HepG2 (cell line): ENCODE measurements around the gene RNU1-2. TPM values are rescaled to one million over a fixed set of nuclear protein-coding genes. Genes with fewer than 3 reads are reported as not detected.

ENCODE experiments used
- AGO1 ChIP-seq: fragments of 200-400 bp; formaldehyde crosslinking; IDR thresholded peaks from 2 replicates; pipeline ENCODE4 v1.6.1; 2017; ENCODE audit warnings: mild to moderate bottlenecking, low read depth, low read length, moderate library complexity; ENCODE audit not compliant: poor library complexity, severe bottlenecking
- NFRKB ChIP-seq: fragments of 450-650 bp; IDR thresholded peaks from 2 replicates; pipeline ENCODE4 v1.6.1; 2017
- PLRG1 ChIP-seq: fragments of 450-650 bp; conservative IDR thresholded peaks from 2 replicates; pipeline ENCODE4 v1.6.1; 2016
- RARA ChIP-seq: IDR thresholded peaks from 2 replicates; pipeline ENCODE4 v1.6.1; 2016; ENCODE audit warnings: missing genetic modification reagents, missing compliant biosample characterization
- RELA ChIP-seq: sonication (generic); formaldehyde crosslinking; IDR thresholded peaks from 2 replicates; pipeline ENCODE4 v1.4.0; 2020; ENCODE audit warnings: missing genetic modification reagents
- RXRB ChIP-seq: IDR thresholded peaks from 2 replicates; pipeline ENCODE4 v1.6.1; 2016; ENCODE audit warnings: borderline replicate concordance, missing genetic modification reagents, missing compliant biosample characterization
- SYNCRIP ChIP-seq: fragments of 200-400 bp; formaldehyde crosslinking; IDR thresholded peaks from 2 replicates; pipeline ENCODE4 v1.6.1; 2018; ENCODE audit warnings: mild to moderate bottlenecking, low read depth, low read length; ENCODE audit not compliant: insufficient read depth
- TRIM24 ChIP-seq: sonication (generic); formaldehyde crosslinking; IDR thresholded peaks from 2 replicates; pipeline ENCODE4 v1.8.0; 2022; ENCODE audit warnings: mild to moderate bottlenecking, missing genetic modification reagents
- XRCC5 ChIP-seq: fragments of 200-400 bp; formaldehyde crosslinking; optimal IDR thresholded peaks from 2 replicates; pipeline ENCODE3; 2017; ENCODE audit warnings: mild to moderate bottlenecking, low read length
- ZFP90 ChIP-seq: sonication (generic); formaldehyde crosslinking; IDR thresholded peaks from 2 replicates; pipeline ENCODE4 v1.8.0; 2022; ENCODE audit warnings: missing genetic modification reagents, mild to moderate bottlenecking, inconsistent platforms, borderline replicate concordance
- ZNF430 ChIP-seq: sonication (generic); formaldehyde crosslinking; IDR thresholded peaks from 2 replicates; pipeline ENCODE4 v1.9.0; 2021; ENCODE audit warnings: mild to moderate bottlenecking, missing genetic modification reagents
- ZNF446 ChIP-seq: sonication (generic); formaldehyde crosslinking; IDR thresholded peaks from 2 replicates; pipeline ENCODE4 v1.5.0; 2020; ENCODE audit warnings: mild to moderate bottlenecking, missing genetic modification reagents
- ZNF501 ChIP-seq: sonication (generic); formaldehyde crosslinking; IDR thresholded peaks from 2 replicates; pipeline ENCODE4 v1.5.1; 2020; ENCODE audit warnings: mild to moderate bottlenecking, moderate library complexity, missing genetic modification reagents
- ZNF616 ChIP-seq: sonication (generic); formaldehyde crosslinking; IDR thresholded peaks from 2 replicates; pipeline ENCODE4 v1.5.0; 2020; ENCODE audit warnings: low read depth, mild to moderate bottlenecking, missing genetic modification reagents
- polyA plus RNA-seq, 8 experiments: library from polyadenylated mRNA; depleted of rRNA in 3 of 8; stranded (reverse) in 7 of 8; unstranded in 1 of 8; fragments of >200 nt; fragmentation: Illumina TruSeq in 4 of 8; extraction: Trizol in 4 of 8; gene quantifications; 2 replicates each; pipeline versions ENCODE4 v1.2.1 to v1.2.3, GENCODE V29; 2011 to 2016; ENCODE audit warnings: low read depth in 4 of 8, missing spikeins in 1 of 8, mixed read lengths in 1 of 8; ENCODE audit not compliant: insufficient read depth in 1 of 8
- total RNA-seq, 5 experiments: library from RNA; depleted of rRNA; stranded (reverse); fragments of >200 nt; fragmentation: Illumina TruSeq; extraction: Trizol; gene quantifications; 2 replicates each; pipeline ENCODE4 v1.2.3, GENCODE V29; 2016; ENCODE audit warnings: low read depth in 1 of 5
- TF ChIP-seq, protein P1 (sequence below): sonication (generic); formaldehyde crosslinking; IDR thresholded peaks from 2 replicates; pipeline ENCODE4 v1.8.0; 2022; ENCODE audit warnings: missing genetic modification reagents, mild to moderate bottlenecking, moderate library complexity, borderline replicate concordance
- TF ChIP-seq, protein P2 (sequence below): sonication (generic); formaldehyde crosslinking; IDR thresholded peaks from 2 replicates; pipeline ENCODE4 v1.8.0; 2022; ENCODE audit warnings: low read depth, missing genetic modification reagents
- TF ChIP-seq, protein P3 (sequence below): sonication (generic); formaldehyde crosslinking; IDR thresholded peaks from 2 replicates; pipeline ENCODE4 v1.4.0; 2020; ENCODE audit warnings: missing genetic modification reagents
- TF ChIP-seq, protein P4 (sequence below): sonication (generic); formaldehyde crosslinking; IDR thresholded peaks from 2 replicates; pipeline ENCODE4 v1.5.1; 2020; ENCODE audit warnings: mild to moderate bottlenecking, missing genetic modification reagents

Gene RNU1-2
- total and polyA plus RNA-seq, 2 of the 13 experiments (the other 11 are each of a cell fraction or from before 2014, with no cell fraction given) = under 0.01 to 11,018 TPM

DNA sequence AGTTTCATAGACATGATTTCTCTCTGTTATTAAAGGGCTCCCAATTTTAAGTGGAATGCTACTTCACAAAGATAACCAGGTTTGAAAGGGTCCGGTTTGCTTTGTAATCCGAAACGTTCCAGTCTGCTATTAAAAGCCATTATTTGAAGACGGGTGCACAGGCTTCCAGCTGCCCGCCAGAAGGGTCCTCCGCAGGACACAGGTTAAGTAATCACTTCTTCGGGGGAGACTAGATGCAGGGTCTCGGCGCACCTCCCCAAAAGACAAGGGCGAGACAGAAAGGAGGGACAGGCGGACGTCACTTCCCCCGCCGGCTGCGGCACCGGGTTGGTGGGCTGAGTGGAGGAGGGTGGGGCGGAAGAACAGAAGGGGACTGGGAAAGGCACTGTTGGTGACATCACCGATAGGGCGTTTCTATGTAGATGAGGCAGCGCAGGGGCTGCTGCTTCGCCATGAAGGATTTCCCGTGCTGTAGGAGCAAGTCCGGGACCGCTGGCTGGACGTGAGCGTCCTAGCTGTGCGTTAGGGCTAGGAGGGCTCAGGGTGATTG is 8.9 kb downstream of the RNU1-2 start (continued):
- 0 out of 2 replicates have a peak, but pooled peaks have one; percentile 30 for TF ChIP-seq ZNF501 (CRISPR knock-in tag)
- no peak for TF ChIP-seq ZNF446 (CRISPR knock-in tag)
- TF ChIP-seq, protein P1, sequence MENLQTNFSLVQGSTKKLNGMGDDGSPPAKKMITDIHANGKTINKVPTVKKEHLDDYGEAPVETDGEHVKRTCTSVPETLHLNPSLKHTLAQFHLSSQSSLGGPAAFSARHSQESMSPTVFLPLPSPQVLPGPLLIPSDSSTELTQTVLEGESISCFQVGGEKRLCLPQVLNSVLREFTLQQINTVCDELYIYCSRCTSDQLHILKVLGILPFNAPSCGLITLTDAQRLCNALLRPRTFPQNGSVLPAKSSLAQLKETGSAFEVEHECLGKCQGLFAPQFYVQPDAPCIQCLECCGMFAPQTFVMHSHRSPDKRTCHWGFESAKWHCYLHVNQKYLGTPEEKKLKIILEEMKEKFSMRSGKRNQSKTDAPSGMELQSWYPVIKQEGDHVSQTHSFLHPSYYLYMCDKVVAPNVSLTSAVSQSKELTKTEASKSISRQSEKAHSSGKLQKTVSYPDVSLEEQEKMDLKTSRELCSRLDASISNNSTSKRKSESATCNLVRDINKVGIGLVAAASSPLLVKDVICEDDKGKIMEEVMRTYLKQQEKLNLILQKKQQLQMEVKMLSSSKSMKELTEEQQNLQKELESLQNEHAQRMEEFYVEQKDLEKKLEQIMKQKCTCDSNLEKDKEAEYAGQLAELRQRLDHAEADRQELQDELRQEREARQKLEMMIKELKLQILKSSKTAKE (CRISPR knock-in tag) = no peak
- TF ChIP-seq NFRKB = no peak
- TF ChIP-seq, protein P2, sequence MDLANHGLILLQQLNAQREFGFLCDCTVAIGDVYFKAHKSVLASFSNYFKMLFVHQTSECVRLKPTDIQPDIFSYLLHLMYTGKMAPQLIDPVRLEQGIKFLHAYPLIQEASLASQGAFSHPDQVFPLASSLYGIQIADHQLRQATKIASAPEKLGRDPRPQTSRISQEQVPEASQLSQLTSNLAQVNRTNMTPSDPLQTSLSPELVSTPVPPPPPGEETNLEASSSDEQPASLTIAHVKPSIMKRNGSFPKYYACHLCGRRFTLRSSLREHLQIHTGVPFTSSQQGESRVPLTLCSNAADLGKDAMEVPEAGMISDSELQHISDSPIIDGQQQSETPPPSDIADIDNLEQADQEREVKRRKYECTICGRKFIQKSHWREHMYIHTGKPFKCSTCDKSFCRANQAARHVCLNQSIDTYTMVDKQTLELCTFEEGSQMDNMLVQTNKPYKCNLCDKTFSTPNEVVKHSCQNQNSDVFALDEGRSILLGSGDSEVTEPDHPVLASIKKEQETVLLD (CRISPR knock-in tag) = 0 out of 2 replicates have a peak, but pooled peaks have one; percentile 27
- TF ChIP-seq AGO1 = peak; percentile 63
- no peak for TF ChIP-seq ZNF430 (CRISPR knock-in tag)
- TF ChIP-seq, protein P3, sequence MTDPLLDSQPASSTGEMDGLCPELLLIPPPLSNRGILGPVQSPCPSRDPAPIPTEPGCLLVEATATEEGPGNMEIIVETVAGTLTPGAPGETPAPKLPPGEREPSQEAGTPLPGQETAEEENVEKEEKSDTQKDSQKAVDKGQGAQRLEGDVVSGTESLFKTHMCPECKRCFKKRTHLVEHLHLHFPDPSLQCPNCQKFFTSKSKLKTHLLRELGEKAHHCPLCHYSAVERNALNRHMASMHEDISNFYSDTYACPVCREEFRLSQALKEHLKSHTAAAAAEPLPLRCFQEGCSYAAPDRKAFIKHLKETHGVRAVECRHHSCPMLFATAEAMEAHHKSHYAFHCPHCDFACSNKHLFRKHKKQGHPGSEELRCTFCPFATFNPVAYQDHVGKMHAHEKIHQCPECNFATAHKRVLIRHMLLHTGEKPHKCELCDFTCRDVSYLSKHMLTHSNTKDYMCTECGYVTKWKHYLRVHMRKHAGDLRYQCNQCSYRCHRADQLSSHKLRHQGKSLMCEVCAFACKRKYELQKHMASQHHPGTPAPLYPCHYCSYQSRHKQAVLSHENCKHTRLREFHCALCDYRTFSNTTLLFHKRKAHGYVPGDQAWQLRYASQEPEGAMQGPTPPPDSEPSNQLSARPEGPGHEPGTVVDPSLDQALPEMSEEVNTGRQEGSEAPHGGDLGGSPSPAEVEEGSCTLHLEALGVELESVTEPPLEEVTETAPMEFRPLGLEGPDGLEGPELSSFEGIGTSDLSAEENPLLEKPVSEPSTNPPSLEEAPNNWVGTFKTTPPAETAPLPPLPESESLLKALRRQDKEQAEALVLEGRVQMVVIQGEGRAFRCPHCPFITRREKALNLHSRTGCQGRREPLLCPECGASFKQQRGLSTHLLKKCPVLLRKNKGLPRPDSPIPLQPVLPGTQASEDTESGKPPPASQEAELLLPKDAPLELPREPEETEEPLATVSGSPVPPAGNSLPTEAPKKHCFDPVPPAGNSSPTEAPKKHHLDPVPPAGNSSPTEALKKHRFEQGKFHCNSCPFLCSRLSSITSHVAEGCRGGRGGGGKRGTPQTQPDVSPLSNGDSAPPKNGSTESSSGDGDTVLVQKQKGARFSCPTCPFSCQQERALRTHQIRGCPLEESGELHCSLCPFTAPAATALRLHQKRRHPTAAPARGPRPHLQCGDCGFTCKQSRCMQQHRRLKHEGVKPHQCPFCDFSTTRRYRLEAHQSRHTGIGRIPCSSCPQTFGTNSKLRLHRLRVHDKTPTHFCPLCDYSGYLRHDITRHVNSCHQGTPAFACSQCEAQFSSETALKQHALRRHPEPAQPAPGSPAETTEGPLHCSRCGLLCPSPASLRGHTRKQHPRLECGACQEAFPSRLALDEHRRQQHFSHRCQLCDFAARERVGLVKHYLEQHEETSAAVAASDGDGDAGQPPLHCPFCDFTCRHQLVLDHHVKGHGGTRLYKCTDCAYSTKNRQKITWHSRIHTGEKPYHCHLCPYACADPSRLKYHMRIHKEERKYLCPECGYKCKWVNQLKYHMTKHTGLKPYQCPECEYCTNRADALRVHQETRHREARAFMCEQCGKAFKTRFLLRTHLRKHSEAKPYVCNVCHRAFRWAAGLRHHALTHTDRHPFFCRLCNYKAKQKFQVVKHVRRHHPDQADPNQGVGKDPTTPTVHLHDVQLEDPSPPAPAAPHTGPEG = no peak
- TF ChIP-seq ZNF616 (CRISPR knock-in tag) = no peak
- TF ChIP-seq TRIM24 (CRISPR knock-in tag) = no peak
- no peak for TF ChIP-seq RELA (CRISPR knock-in tag)
- TF ChIP-seq SYNCRIP = no peak
- TF ChIP-seq ZFP90 = 0 out of 2 replicates have a peak, but pooled peaks have one; percentile 43
- TF ChIP-seq, protein P4, sequence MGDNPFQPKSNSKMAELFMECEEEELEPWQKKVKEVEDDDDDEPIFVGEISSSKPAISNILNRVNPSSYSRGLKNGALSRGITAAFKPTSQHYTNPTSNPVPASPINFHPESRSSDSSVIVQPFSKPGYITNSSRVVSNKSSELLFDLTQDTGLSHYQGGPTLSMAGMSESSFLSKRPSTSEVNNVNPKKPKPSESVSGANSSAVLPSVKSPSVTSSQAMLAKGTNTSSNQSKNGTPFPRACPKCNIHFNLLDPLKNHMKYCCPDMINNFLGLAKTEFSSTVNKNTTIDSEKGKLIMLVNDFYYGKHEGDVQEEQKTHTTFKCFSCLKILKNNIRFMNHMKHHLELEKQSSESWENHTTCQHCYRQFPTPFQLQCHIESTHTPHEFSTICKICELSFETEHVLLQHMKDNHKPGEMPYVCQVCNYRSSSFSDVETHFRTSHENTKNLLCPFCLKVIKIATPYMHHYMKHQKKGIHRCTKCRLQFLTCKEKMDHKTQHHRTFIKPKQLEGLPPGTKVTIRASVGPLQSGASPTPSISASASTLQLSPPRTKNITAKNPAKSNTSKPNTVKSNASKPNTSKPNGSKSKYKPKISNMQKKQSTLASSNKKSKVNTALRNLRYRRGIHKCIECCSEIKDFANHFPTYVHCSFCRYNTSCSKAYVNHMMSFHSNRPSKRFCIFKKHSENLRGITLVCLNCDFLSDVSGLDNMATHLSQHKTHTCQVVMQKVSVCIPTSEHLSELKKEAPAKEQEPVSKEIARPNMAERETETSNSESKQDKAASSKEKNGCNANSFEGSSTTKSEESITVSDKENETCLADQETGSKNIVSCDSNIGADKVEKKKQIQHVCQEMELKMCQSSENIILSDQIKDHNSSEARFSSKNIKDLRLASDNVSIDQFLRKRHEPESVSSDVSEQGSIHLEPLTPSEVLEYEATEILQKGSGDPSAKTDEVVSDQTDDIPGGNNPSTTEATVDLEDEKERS = no peak
- peak; percentile 20 for TF ChIP-seq XRCC5
- no peak; the same call in 1 of the 2 replicates for TF ChIP-seq RARA (CRISPR knock-in tag)
- no peak for TF ChIP-seq PLRG1
- TF ChIP-seq RXRB (CRISPR knock-in tag) = no peak
